OCI-LY7 (cell line): ENCODE measurements around the gene ZBTB21. TPM values are rescaled to one million over a fixed set of nuclear protein-coding genes. Genes with fewer than 3 reads are reported as not detected.

ENCODE experiments used
- BruUV-seq: library from RNA; stranded (reverse); fragments of 400-500 nt; replicated peaks from 2 replicates; lab custom pipeline; 2021; lab: Mats Ljungman, UMichigan
- CTCF ChIA-PET: fragments of 300-600 bp; sonication (Branson Sonifier 250); formaldehyde crosslinking; loops from one replicate; lab custom pipeline; 2022; ENCODE audit warnings: antibody characterized with exemption; ENCODE audit not compliant: unreplicated experiment; lab: Charles Lee
- POLR2A ChIA-PET: fragments of 300-600 bp; sonication (Branson Sonifier 250); formaldehyde crosslinking; loops from one replicate; lab custom pipeline; 2022; ENCODE audit warnings: antibody characterized with exemption; lab: Charles Lee
- DNase-seq: peaks from one replicate; pipeline ENCODE4 v3.0.0-alpha.2; 2015; ENCODE audit warnings: low spot score
- H2AFZ ChIP-seq: fragments of 200-600 bp; sonication (generic), shearing (Covaris generic); 2 replicates; pipeline ENCODE4 v1.6.1; 2014; ENCODE audit warnings: mild to moderate bottlenecking, antibody characterized with exemption, low read length, moderate library complexity
- H3K27ac ChIP-seq: fragments of 200-600 bp; sonication (generic); 2 replicates; pipeline ENCODE4 v1.5.1; 2014; ENCODE audit warnings: mixed run types, low read depth, mild to moderate bottlenecking, moderate library complexity, low read length, inconsistent platforms; ENCODE audit not compliant: poor library complexity, severe bottlenecking
- H3K36me3 ChIP-seq: fragments of 200-600 bp; sonication (generic); 2 replicates; pipeline ENCODE4 v1.6.1; 2014; ENCODE audit warnings: mild to moderate bottlenecking, antibody characterized with exemption, low read length, moderate library complexity, mixed read lengths; ENCODE audit not compliant: insufficient read depth
- H3K4me1 ChIP-seq: fragments of 200-600 bp; sonication (generic); 2 replicates; pipeline ENCODE4 v1.5.1; 2014; ENCODE audit warnings: mild to moderate bottlenecking, low read length; ENCODE audit not compliant: insufficient read depth, poor library complexity, severe bottlenecking
- H3K4me2 ChIP-seq: fragments of 200-600 bp; sonication (generic); 2 replicates; pipeline ENCODE4 v1.6.1; 2014; ENCODE audit warnings: mild to moderate bottlenecking, low read length
- H3K4me3 ChIP-seq: fragments of 200-600 bp; sonication (generic); 2 replicates; pipeline ENCODE4 v1.5.1; 2014; ENCODE audit warnings: mild to moderate bottlenecking, low read depth, low read length; ENCODE audit not compliant: poor library complexity, severe bottlenecking
- H3K79me2 ChIP-seq: fragments of 200-600 bp; sonication (generic); 2 replicates; pipeline ENCODE4 v1.6.1; 2016; ENCODE audit warnings: low read depth, mild to moderate bottlenecking, low read length, moderate library complexity, mixed read lengths; ENCODE audit not compliant: insufficient read depth
- H3K9me2 ChIP-seq: fragments of 200-600 bp; sonication (generic); 2 replicates; pipeline ENCODE4 v1.6.1; 2016; ENCODE audit warnings: mild to moderate bottlenecking, low read length, mixed read lengths; ENCODE audit not compliant: insufficient read depth
- H3K9me3 ChIP-seq: fragments of 200-600 bp; sonication (generic); 2 replicates; pipeline ENCODE4 v1.6.1; 2014; ENCODE audit warnings: mild to moderate bottlenecking, mixed run types, low read length, mixed read lengths
- H4K20me1 ChIP-seq: fragments of 200-600 bp; sonication (generic); 2 replicates; pipeline ENCODE4 v1.6.1; 2014; ENCODE audit warnings: mild to moderate bottlenecking, antibody characterized with exemption, low read length, moderate library complexity, mixed read lengths; ENCODE audit not compliant: insufficient read depth
- EZH2phosphoT487 ChIP-seq: fragments of 200-600 bp; sonication (generic); IDR thresholded peaks from 2 replicates; pipeline ENCODE4 v1.6.1; 2018; ENCODE audit warnings: low read depth, borderline replicate concordance, mild to moderate bottlenecking, mixed run types, antibody characterized with exemption, low read length, moderate library complexity, mixed read lengths
- intact Hi-C: fragments of 100-400 bp; cut with micrococcal nuclease; formaldehyde crosslinking; loops from one replicate; pipeline ENCODE4 v1.10.0; 2022; ENCODE audit not compliant: unreplicated experiment
- total RNA-seq, 2 experiments: library from RNA; depleted of rRNA in 1 of 2; stranded (reverse); fragments of >200 nt in 1 of 2; shearing (Covaris generic) in 1 of 2; gene quantifications; 2 replicates each; pipeline ENCODE4 v1.2.3, GENCODE V29; 2014 to 2022
- TF ChIP-seq, protein P1 (sequence below): fragments of 200-600 bp; sonication (generic); conservative IDR thresholded peaks from 2 replicates; pipeline ENCODE4 v1.5.1; 2014; ENCODE audit warnings: mild to moderate bottlenecking, antibody characterized with exemption, low read length, moderate library complexity, mixed read lengths

ZBTB21 gene
- total RNA-seq, 2 experiments from 2014 or later = 10.0 to 19.6 TPM

DNA sequence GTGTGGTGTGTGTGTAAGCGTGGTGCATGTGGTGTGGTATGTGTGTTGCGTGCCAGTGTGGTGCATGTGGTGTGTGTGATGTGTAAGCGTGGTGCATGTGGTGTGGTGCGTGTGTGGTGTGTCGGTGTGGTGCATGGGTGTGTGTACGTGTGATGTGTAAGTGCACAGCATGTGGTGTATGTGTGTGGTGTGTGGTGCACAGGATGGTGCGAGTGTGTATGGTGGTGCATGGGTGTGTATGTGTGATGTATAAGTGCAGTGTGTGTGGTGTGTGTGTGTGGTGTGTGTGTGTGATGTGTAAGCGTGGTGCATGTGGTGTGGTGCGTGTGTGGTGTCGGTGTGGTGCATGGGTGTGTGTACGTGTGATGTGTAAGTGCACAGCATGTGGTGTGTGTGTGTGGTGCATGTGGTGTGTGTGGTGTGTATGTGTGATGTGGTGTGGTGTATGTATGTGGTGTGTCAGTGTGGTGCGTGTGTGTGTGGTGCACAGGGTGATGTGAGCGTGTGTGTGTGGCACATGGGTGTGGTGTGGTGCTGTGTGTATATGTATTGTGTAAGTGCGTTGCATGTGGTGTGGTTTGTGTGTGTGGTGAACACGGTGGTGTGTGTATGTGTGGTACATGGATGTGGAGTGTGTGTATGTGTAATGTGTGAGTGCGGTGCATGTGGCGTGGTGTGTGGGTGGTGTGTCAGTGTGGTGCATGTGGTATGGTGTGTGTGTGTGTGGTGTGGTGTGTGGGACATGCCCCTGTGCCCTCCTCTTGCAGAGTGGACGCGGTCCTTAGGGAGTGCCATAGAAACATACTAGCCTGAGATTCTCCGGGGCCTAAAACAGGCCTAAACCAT is 55.3 kb downstream of the ZBTB21 start:
- no peak overlapping the region for H2AFZ ChIP-seq
- no peak for DNase-seq
- intact Hi-C loops = no loop called here
- H3K4me2 ChIP-seq = peak overlapping the region; percentile 45; the same call in 1 of the 2 replicates
- no TSS peak for BruUV-seq
- no peaks in the 10 kb centered on the region for H3K9me2 ChIP-seq
- H3K27ac ChIP-seq = no peak overlapping the region
- no peaks in the 10 kb centered on the region for H3K79me2 ChIP-seq
- no peak overlapping the region for H3K4me3 ChIP-seq
- ChIA-PET CTCF (no interaction called here), POLR2A (interaction anchor here (1.3 kb wide), 1 partner anchor 153 kb away, joined by 3 read pairs; no protein-coding TSS in a partner anchor)
- no peaks in the 10 kb centered on the region for H4K20me1 ChIP-seq
- H3K9me3 ChIP-seq = no peaks in the 10 kb centered on the region
- no peaks in the 10 kb centered on the region for H3K36me3 ChIP-seq
- TF ChIP-seq EZH2phosphoT487 = no peak
- TF ChIP-seq, protein P1, sequence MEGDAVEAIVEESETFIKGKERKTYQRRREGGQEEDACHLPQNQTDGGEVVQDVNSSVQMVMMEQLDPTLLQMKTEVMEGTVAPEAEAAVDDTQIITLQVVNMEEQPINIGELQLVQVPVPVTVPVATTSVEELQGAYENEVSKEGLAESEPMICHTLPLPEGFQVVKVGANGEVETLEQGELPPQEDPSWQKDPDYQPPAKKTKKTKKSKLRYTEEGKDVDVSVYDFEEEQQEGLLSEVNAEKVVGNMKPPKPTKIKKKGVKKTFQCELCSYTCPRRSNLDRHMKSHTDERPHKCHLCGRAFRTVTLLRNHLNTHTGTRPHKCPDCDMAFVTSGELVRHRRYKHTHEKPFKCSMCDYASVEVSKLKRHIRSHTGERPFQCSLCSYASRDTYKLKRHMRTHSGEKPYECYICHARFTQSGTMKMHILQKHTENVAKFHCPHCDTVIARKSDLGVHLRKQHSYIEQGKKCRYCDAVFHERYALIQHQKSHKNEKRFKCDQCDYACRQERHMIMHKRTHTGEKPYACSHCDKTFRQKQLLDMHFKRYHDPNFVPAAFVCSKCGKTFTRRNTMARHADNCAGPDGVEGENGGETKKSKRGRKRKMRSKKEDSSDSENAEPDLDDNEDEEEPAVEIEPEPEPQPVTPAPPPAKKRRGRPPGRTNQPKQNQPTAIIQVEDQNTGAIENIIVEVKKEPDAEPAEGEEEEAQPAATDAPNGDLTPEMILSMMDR = no peak
- peaks cover 17% of the 10 kb centered on the region for H3K4me1 ChIP-seq

DNA sequence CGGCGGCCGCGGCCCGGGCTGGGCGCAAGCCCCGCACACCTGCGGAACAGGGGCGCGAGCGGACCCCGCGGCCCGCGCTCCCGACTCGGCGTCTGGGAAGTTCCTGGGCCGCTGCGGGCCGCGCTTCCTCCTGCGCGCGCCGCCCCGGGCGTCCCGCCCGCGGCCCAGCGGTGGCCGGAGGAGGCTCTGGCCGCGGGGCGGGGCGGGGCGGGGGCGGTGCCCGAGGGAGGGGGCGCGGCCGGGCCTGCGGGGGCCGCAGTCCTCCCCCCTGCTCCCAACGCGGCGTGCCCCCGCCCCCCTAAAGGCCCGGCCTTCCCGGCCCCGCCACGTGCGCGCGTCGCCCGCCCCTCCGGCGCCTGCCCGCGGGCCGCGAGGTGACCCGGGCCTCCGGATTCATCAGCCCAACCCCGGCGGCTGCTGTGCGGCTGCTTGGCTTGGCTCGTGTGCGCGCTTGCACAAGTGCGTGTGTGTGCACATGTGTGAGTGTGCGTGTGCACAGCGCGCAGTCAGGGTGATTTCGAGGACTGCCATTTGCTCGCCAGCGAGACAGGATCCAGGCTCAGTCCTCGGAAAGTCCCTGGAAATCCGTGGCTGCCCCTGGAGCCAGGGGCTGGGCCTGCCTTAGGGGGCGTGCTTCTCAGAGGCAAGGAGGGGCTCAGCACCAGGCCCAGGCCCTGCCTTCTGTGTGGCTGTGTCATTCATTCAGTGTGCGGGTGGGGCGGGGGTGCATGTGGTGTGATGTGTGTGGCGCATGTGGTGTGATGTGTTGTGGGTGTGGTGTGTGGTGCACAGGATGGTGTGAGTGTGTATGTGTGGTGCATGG is 56.1 kb downstream of the ZBTB21 start, which contains the start of gene C2CD2:
Gene C2CD2, minus strand, starts transcription at position 188 of the 823 bp plus-strand sequence. CDS start 370 bp downstream, outside the sequence.
- H3K4me3 ChIP-seq = no peak within 1 kb of the TSS
- intact Hi-C loops = no loop called here
- ChIA-PET POLR2A (no interaction called here), CTCF (no interaction called here)
- no peaks in the 10 kb centered on the region for H3K9me2 ChIP-seq
- DNase-seq = no peak
- no peak within 1 kb of the TSS for H3K27ac ChIP-seq
- no peaks in the 10 kb centered on the region for H3K9me3 ChIP-seq
- H4K20me1 ChIP-seq = no peaks in the 10 kb centered on the region
- peaks cover 17% of the 10 kb centered on the region for H3K4me1 ChIP-seq
- H2AFZ ChIP-seq = no peak within 1 kb of the TSS
- H3K79me2 ChIP-seq = no peaks in the 10 kb centered on the region
- H3K4me2 ChIP-seq = peak within 1 kb of the TSS; percentile 34; the same call in 1 of the 2 replicates
- H3K36me3 ChIP-seq = no peaks in the 10 kb centered on the region
- no peak for TF ChIP-seq EZH2phosphoT487
- TF ChIP-seq, protein P1 = no peak
- BruUV-seq = no TSS peak
